Thoracic aorta (tissue), 2 donors: ENCODE measurements around the gene C16orf96. TPM values are rescaled to one million over a fixed set of nuclear protein-coding genes. Genes with fewer than 3 reads are reported as not detected.
A peak's percentile ranks its signal among the peaks of the same experiment; 100 is the strongest.

ENCODE experiments used
- ATAC-seq: fragments of 150-250 bp; one replicate; pipeline ENCODE4 v1.8.0; 2017; ENCODE audit warnings: low read depth; ENCODE audit not compliant: insufficient number of reproducible peaks, low FRiP score
- DNase-seq: peaks from one replicate; pipeline ENCODE4 v3.0.0-alpha.2; 2020; ENCODE audit warnings: low spot score
- H3K27ac ChIP-seq, 2 donors: fragments of 200-600 bp; sonication (generic); 1 replicate in 1 of 2; 2 replicates in 1 of 2; pipeline ENCODE4 v1.5.1; 2016; ENCODE audit warnings: mild to moderate bottlenecking in 2 of 2, moderate library complexity in 2 of 2
- H3K27me3 ChIP-seq: fragments of 200-600 bp; sonication (generic); replicated peaks from 2 replicates; pipeline ENCODE4 v1.6.0; 2016; ENCODE audit warnings: mild to moderate bottlenecking; ENCODE audit not compliant: insufficient read depth
- H3K36me3 ChIP-seq: fragments of 200-600 bp; sonication (generic); one replicate; pipeline ENCODE4 v1.5.1; 2016
- H3K4me1 ChIP-seq, 2 donors: fragments of 200-600 bp; sonication (generic); 1 replicate in 1 of 2; 2 replicates in 1 of 2; pipeline versions ENCODE4 v1.5.1 to v1.6.0; 2016; ENCODE audit warnings: low read depth in 2 of 2, mild to moderate bottlenecking in 1 of 2; ENCODE audit not compliant: control insufficient read depth in 1 of 2
- H3K4me3 ChIP-seq: fragments of 200-600 bp; sonication (generic); 2 replicates; pipeline ENCODE4 v1.5.1; 2016; ENCODE audit warnings: mild to moderate bottlenecking
- H3K9me3 ChIP-seq: fragments of 200-600 bp; sonication (generic); 2 replicates; pipeline ENCODE4 v1.5.1; 2016
- CTCF ChIP-seq: fragments of 200-600 bp; sonication (generic); IDR thresholded peaks from one replicate; pipeline ENCODE4 v1.5.1; 2019; ENCODE audit warnings: antibody characterized with exemption
- total RNA-seq, 2 donors: library from RNA; depleted of rRNA; stranded (reverse); fragments of >200 nt; gene quantifications; one replicate each; pipeline versions ENCODE4 v1.1.0 to v1.2.3, GENCODE V29; 2016

The C16orf96 gene
- total RNA-seq, 2 donors from 2014 or later, result not detected

DNA sequence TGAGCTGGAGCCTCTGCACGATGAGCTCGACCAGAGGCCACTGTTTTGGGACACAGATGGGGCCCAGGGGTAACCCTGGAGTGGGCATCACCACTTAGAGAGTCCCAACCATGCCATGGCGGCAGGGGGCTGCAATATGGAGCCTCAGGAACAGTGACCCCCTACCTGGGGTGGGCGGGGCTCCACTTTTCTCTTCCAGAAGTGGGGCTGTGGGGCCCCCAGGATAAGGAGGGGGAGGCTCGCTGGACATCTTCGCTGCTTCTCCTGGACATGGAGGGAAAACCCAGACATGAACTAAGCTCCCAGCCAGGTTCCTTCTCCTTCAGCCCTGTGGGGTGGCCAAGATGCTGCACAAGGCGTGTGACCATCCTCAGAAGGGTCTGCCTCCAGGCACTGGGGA lies 42.3 kb upstream of the C16orf96 start:
- peak overlapping the region in 1 of 2 donors; percentile 66 for H3K27ac ChIP-seq

DNA sequence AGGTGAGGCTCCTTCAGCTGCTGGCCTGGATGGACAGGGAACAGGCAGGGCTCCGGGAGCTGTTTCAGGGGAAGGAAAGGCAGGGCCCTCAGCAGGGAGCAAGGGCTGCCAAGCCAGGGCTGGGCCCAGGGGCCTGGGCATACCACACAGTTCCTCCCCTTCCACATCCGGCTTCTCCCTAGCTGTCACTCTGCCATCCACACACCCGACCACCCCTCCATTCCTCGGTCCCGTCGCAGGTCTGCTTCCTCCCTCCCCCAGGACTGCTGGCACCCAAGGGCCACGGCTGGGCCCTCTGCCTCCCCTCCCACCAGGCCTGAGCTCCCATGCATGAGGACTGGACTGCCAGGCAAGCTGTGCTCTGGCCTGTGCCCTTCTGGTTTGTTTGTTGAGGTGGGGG lies 41.5 kb upstream of the C16orf96 start:
- Histone ChIP-seq H3K9me3 (no peaks in the 10 kb centered on the region), H3K27ac (peak overlapping the region; percentile 40 to 66), H3K36me3 (peaks cover 25% of the 10 kb centered on the region), H3K27me3 (no peaks in the 10 kb centered on the region), H3K4me1 (peaks cover 22 to 33% of the 10 kb centered on the region in 2 donors), H3K4me3 (no peak overlapping the region)
- no peak for TF ChIP-seq CTCF
- DNase-seq (no peak), ATAC-seq (no peak)

More for the DNA sequence above, 42.3 kb upstream of the C16orf96 start:
- Histone ChIP-seq H3K4me3 (no peak overlapping the region), H3K4me1 (peaks cover 22 to 33% of the 10 kb centered on the region in 2 donors), H3K36me3 (peaks cover 30% of the 10 kb centered on the region), H3K9me3 (no peaks in the 10 kb centered on the region), H3K27me3 (no peaks in the 10 kb centered on the region)
- DNase-seq (no peak), ATAC-seq (no peak)
- TF ChIP-seq CTCF, result no peak

DNA sequence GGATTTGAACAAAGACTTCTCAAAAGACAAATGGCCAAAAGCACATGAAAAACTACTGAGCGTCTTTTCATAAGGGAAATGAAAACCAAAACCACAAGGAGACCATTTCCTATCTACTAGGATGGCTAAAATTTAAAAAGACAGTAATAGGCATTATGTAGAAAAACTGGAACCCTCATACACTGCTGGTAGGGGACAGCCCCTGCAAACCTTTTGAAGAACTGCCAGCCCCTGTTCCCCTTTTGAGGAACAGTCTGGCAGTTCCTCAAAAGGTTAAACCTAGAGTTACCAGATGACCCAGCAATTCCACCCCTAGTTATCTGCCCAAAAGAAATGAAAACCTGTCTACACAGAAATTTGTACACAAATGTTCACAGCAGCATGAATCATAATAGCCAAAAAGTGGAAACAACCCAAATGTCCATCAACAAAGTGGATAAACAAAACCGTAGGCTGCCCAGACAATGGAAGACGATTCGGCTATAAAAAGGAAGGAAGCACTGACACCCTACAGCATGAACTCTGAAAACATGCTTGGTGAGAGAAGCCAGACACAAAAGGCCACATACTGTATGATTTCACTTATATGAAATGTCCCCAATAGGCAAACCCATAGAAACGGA lies 40.4 kb upstream of the C16orf96 start:
- Histone ChIP-seq H3K27ac (peak overlapping the region in 1 of 2 donors; percentile 66), H3K4me1 (peaks cover 22 to 33% of the 10 kb centered on the region in 2 donors), H3K36me3 (peaks cover 19% of the 10 kb centered on the region), H3K27me3 (no peaks in the 10 kb centered on the region), H3K4me3 (peak overlapping the region; percentile 5), H3K9me3 (no peaks in the 10 kb centered on the region)
- TF ChIP-seq CTCF, result no peak
- DNase-seq, result no peak
- no peak for ATAC-seq

DNA sequence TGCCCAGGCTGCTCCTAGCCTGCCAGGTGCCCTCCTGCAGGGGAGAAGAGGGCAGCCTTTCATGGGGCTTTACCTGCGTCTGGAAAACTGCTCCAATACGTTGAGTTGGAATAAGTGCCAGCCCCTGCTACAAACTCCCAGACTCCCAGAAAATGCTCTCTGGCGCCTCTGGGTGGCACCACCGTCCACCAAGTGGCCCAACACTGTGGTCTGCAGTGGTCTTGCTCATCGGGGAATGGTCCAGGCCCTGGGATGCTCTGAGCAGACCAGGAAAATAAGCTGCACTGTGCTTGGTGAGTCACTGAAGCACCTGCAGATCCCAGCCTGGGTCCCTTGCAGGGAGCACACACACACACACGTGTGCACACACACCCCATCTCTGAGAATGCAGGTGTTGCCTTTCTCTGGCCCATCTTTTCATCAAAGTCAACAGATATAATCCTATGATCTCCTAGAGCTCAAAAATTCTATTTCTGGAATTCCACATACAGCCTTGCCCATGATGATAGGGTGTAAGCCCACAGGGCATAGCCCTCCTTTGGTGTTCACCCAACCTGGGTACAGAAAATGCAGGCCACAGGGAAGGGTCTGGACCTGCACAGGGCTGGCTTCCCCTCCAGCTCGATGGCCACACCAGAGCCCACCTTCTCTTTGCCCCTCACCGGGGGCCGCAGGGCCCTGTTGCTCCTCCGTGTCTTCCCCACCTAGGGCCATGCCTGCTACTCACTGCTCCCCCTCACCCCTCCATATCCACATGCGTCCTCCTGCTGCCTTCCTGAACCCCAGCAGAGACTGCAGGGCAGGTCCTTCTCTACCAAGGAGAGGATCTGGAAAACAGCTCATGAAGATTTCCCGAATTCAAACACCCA lies 38.1 kb upstream of the C16orf96 start:
- peaks cover 3% of the 10 kb centered on the region for H3K36me3 ChIP-seq
- no peak overlapping the region for H3K4me3 ChIP-seq
- no peak overlapping the region for H3K27ac ChIP-seq
- ATAC-seq (no peak), DNase-seq (no peak)
- H3K27me3 ChIP-seq, result no peaks in the 10 kb centered on the region
- peak; percentile 46 for TF ChIP-seq CTCF
- no peaks in the 10 kb centered on the region for H3K9me3 ChIP-seq
- H3K4me1 ChIP-seq, result peaks cover 27 to 40% of the 10 kb centered on the region in 2 donors

DNA sequence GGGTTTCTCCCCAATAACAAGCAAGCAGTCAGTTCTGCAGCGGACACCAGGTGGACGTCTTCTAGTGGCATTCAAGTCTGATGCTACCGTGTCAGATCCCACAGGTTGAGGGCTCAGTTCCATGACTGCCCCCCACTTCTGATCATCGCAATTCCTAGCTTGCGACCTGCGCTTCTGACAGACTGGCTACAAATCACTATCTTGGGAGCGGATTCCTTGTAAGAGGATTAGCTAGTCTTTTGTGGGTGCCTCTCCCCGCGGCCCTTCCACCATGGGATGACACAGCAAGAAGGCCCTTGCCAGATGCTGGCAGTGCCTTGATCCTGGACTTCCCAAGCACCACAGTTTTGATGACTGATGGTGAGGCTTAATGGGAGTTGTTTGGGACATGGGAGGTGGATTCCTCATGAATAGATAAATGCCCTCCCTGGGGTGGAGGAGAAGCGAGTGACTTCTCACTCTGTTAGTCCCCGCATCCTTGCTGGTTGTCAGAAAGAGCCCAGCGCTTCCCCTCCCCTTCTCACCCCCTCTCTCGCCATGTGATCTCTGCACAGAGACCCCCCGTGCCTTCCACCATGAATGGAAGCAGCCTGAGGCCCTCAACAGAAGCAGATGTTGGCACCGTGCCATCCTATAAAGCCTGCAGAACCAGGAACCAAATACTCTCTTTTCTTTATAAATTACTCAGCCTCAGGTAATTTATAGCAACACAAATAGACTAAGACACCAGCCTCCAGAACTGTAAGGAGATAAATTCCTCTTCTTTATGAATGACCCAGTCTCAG lies 36.7 kb upstream of the C16orf96 start:
- ATAC-seq, result no peak
- no peaks in the 10 kb centered on the region for H3K27me3 ChIP-seq
- no peak overlapping the region for H3K27ac ChIP-seq
- no peaks in the 10 kb centered on the region for H3K9me3 ChIP-seq
- no peak overlapping the region for H3K4me3 ChIP-seq
- no peak for TF ChIP-seq CTCF
- H3K4me1 ChIP-seq, result peaks cover 17 to 34% of the 10 kb centered on the region in 2 donors
- no peak for DNase-seq
- H3K36me3 ChIP-seq, result no peaks in the 10 kb centered on the region
